ENCODE data around the gene ZNF547. TPM values are rescaled to one million over a fixed set of nuclear protein-coding genes. Genes with fewer than 3 reads are reported as not detected.

ZNF547 gene
- total and polyA plus RNA-seq, 2 of the 8 experiments (the other 6 are each of a cell fraction or from before 2014, with no cell fraction given) = 1.1 to 2.1 TPM

GRCh38 chr19:57398868-57399267 is 35.5 kb downstream of the ZNF547 start (continued):
- TF ChIP-seq POLR2A (IDR thresholded peaks at IDR 0.05; ENCODE audit: control extremely low read depth in 1 of 2, low read depth in 2 of 2, low read length in 2 of 2) = no peak
- no peak for TF ChIP-seq PHF8 (conservative IDR thresholded peaks at IDR 0.05; ENCODE audit: low read depth, low read length)

Data from H1 (cell line).